T47D (cell line): ENCODE results near the gene HYCC2.
"Not testable (repeated sequence)": the region's sequence is repeated elsewhere in the genome, so short reads cannot be mapped to it uniquely, and the experiment has no call there.

Source experiments
- DNase-seq, 2 experiments: peaks; one replicate each; pipeline versions ENCODE4 v3.0.0 to v3.0.0-alpha.2; 2011 to 2012; ENCODE audit warnings: low read depth in 1 of 2, low spot score in 1 of 2
- JUND ChIP-seq: IDR thresholded peaks from 2 replicates; pipeline ENCODE4 v1.6.1; 2012; ENCODE audit warnings: low read depth
- in situ Hi-C: cut with HindIII; loops from 2 replicates; pipeline ENCODE4 v1.10.0; 2016; ENCODE audit warnings: low sequenced_read_pairs, low pct_unique_long_range_greater_than_20kb

HYCC2 gene

GRCh38 chr2:201071479-201072200 lies at the start of gene HYCC2, which contains the start of gene NDUFB3:
Gene HYCC2 (minus strand): TSS chr2:201071671. CDS start chr2:201024009, 47,662 bp downstream.
Gene NDUFB3 (plus strand): TSS chr2:201072001. CDS start chr2:201078883, 6,882 bp downstream.
- DNase-seq, result peak; percentile 88 to 93
- in situ Hi-C loops, result no loop called here
- no peak for TF ChIP-seq JUND

GRCh38 chr2:201118961-201119854 lies 47.7 kb upstream of the HYCC2 start:
- TF ChIP-seq JUND, result no peak
- DNase-seq, result no peak
- in situ Hi-C loops, result no loop called here

- DNase-seq, result peak in 1 of 2 experiments; percentile 96
- in situ Hi-C loops, result no loop called here
- no peak for TF ChIP-seq JUND
Measured at GRCh38 chr2:201118121-201118960, 46.9 kb upstream of the HYCC2 start.

- in situ Hi-C loops, DNase-seq: not testable (repeated sequence)
Measured at GRCh38 chr2:201117735-201118094, 46.2 kb upstream of the HYCC2 start.

- in situ Hi-C loops, result no loop called here
- no peak for TF ChIP-seq JUND
- DNase-seq, result peak in 1 of 2 experiments; percentile 69
Measured at GRCh38 chr2:201116959-201117734, 45.7 kb upstream of the HYCC2 start.

GRCh38 chr2:201116115-201116958 lies 44.9 kb upstream of the HYCC2 start, which contains the start of gene CFLAR:
Gene CFLAR (plus strand): TSS chr2:201116164. CDS start chr2:201129866, 13,702 bp downstream.
- in situ Hi-C loops, result no loop called here
- TF ChIP-seq JUND, result no peak
- peak in 1 of 2 experiments; percentile 76 for DNase-seq

- peak in 1 of 2 experiments; percentile 27 for DNase-seq
- in situ Hi-C loops, result no loop called here
- no peak for TF ChIP-seq JUND
Measured at GRCh38 chr2:201114846-201115245, 43.4 kb upstream of the HYCC2 start.

GRCh38 chr2:201114350-201114749 lies 42.9 kb upstream of the HYCC2 start:
- no peak for TF ChIP-seq JUND
- DNase-seq, result no peak
- in situ Hi-C loops, result no loop called here

- no peak for DNase-seq
- in situ Hi-C loops, result no loop called here
- TF ChIP-seq JUND, result no peak
Measured at GRCh38 chr2:201111096-201111495, 39.6 kb upstream of the HYCC2 start.

GRCh38 chr2:201110615-201111014 lies 39.1 kb upstream of the HYCC2 start:
- in situ Hi-C loops, result no loop called here
- DNase-seq, result no peak
- no peak for TF ChIP-seq JUND

- no peak for TF ChIP-seq JUND
- in situ Hi-C loops, result no loop called here
- DNase-seq, result no peak
Measured at GRCh38 chr2:201109186-201109585, 37.7 kb upstream of the HYCC2 start.
